Measurements from ENCODE around the gene MINDY1. TPM values are rescaled to one million over a fixed set of nuclear protein-coding genes. Genes with fewer than 3 reads are reported as not detected.

MINDY1 gene
- total and polyA plus RNA-seq, 2 donors (not counting 3 experiments of a cell fraction or from before 2014, with no cell fraction given) = 12.0 to 15.4 TPM

GRCh38 chr1:150999051-150999674 is 7.5 kb downstream of the MINDY1 start:
- Histone ChIP-seq H3K9me1 (replicated peaks; ENCODE audit: control insufficient read depth, extremely low read depth, insufficient read depth, low read length) (no peaks in the 10 kb centered on the region), H2AFZ (ENCODE audit: low read depth, low read length) (peak overlapping the region; percentile 39), H3K79me2 (ENCODE audit: control insufficient read depth, insufficient read depth, low read length) (no peaks in the 10 kb centered on the region), H3K27ac (ENCODE audit: insufficient read depth, low read depth, low read length) (peak overlapping the region; percentile 89), H4K20me1 (replicated peaks; ENCODE audit: control insufficient read depth, extremely low read depth, insufficient read depth, low read length) (no peaks in the 10 kb centered on the region), H3K36me3 (ENCODE audit: control insufficient read depth in 2 of 2, extremely low read depth in 1 of 2, insufficient read depth in 2 of 2, low read length in 2 of 2) (peaks cover 0 to 11% of the 10 kb centered on the region in 2 experiments), H3K27me3 (ENCODE audit: control insufficient read depth in 2 of 2, insufficient read depth in 2 of 2, low read length in 2 of 2) (no peaks in the 10 kb centered on the region), H3K4me2 (ENCODE audit: insufficient read depth, low read length) (peak overlapping the region; percentile 45), H3K4me1 (ENCODE audit: control insufficient read depth, extremely low read depth, insufficient read depth, low read length) (peaks cover 11% of the 10 kb centered on the region), H3K9ac (replicated peaks; ENCODE audit: extremely low read depth, insufficient read depth, low read length) (peak overlapping the region; percentile 63), H3K4me3 (replicated peaks in 1 of 3; ENCODE audit: insufficient read depth in 1 of 3, low read depth in 1 of 3, low read length in 3 of 3) (no peak overlapping the region), H3K9me3 (replicated peaks; ENCODE audit: control insufficient read depth, insufficient read depth, low read length) (no peaks in the 10 kb centered on the region)
- ChIA-PET POLR2A (no interaction called here), CTCF (interaction anchor here (0.8 to 12.3 kb wide), 4 partner anchors 7 to 49 kb away, joined by 3 to 278 read pairs (median 66); partner anchors contain the start of genes ANXA9, C1orf56, CERS2 and MINDY1)
- BruUV-seq (replicated peaks) = no TSS peak
- TF ChIP-seq FOS (IDR thresholded peaks at IDR 0.05; ENCODE audit: borderline replicate concordance, insufficient read depth, low read length) = no peak
- TF ChIP-seq JUN (IDR thresholded peaks at IDR 0.05; ENCODE audit: borderline replicate concordance, insufficient read depth, insufficient read length, low read depth) = peak; percentile 41
- TF ChIP-seq MAX (IDR thresholded peaks at IDR 0.05; ENCODE audit: insufficient read depth, insufficient read length) = peak; percentile 4
- TF ChIP-seq EZH2 (IDR thresholded peaks at IDR 0.05; ENCODE audit: borderline replicate concordance, low read depth, low read length, severe bottlenecking) = no peak
- peak; percentile 55 for TF ChIP-seq POLR2AphosphoS5 (IDR thresholded peaks at IDR 0.05; ENCODE audit: insufficient read depth, low read depth, low read length)
- TF ChIP-seq MYC (IDR thresholded peaks at IDR 0.05; ENCODE audit: low read depth, low read length) = no peak
- FAIRE-seq = peak; percentile 85
- dilution Hi-C loops (cut with MboI; ENCODE audit: extremely low pct_ligation_motif_present, low sequenced_read_pairs) = no loop called here
- peak; percentile 46 for DNase-seq (ENCODE audit: low read depth, low spot score)
- intact Hi-C loops (cut with micrococcal nuclease) = no loop called here

GRCh38 chr1:150997949-150998348 is 8.8 kb downstream of the MINDY1 start:
- FAIRE-seq = no peak

More at GRCh38 chr1:150997949-150998348, 8.8 kb downstream of the MINDY1 start:
- no peak overlapping the region for H2AFZ ChIP-seq (ENCODE audit: low read depth, low read length)
- H3K36me3 ChIP-seq (ENCODE audit: control insufficient read depth in 2 of 2, extremely low read depth in 1 of 2, insufficient read depth in 2 of 2, low read length in 2 of 2) = peaks cover 0 to 11% of the 10 kb centered on the region in 2 experiments
- ChIA-PET CTCF (interaction anchor here (0.8 to 12.3 kb wide), 4 partner anchors 8 to 50 kb away, joined by 3 to 278 read pairs (median 65); partner anchors contain the start of genes ANXA9, C1orf56, CERS2 and MINDY1), POLR2A (interaction anchor here (0.7 to 0.8 kb wide), 2 partner anchors 8 to 17 kb away, joined by 3 read pairs; partner anchors contain the start of gene MINDY1)
- no peak overlapping the region for H3K4me3 ChIP-seq (replicated peaks in 1 of 3; ENCODE audit: insufficient read depth in 1 of 3, low read depth in 1 of 3, low read length in 3 of 3)
- DNase-seq (ENCODE audit: low read depth, low spot score) = no peak
- H3K27ac ChIP-seq (ENCODE audit: insufficient read depth, low read depth, low read length) = no peak overlapping the region
- intact Hi-C loops (cut with micrococcal nuclease) = no loop called here
- H3K79me2 ChIP-seq (ENCODE audit: control insufficient read depth, insufficient read depth, low read length) = no peaks in the 10 kb centered on the region
- no peak overlapping the region for H3K9ac ChIP-seq (replicated peaks; ENCODE audit: extremely low read depth, insufficient read depth, low read length)
- no peaks in the 10 kb centered on the region for H3K27me3 ChIP-seq (ENCODE audit: control insufficient read depth in 2 of 2, insufficient read depth in 2 of 2, low read length in 2 of 2)
- H3K4me2 ChIP-seq (ENCODE audit: insufficient read depth, low read length) = no peak overlapping the region
- H3K4me1 ChIP-seq (ENCODE audit: control insufficient read depth, extremely low read depth, insufficient read depth, low read length) = peaks cover 11% of the 10 kb centered on the region
- H4K20me1 ChIP-seq (replicated peaks; ENCODE audit: control insufficient read depth, extremely low read depth, insufficient read depth, low read length) = no peaks in the 10 kb centered on the region
- no TSS peak for BruUV-seq (replicated peaks)
- dilution Hi-C loops (cut with MboI; ENCODE audit: extremely low pct_ligation_motif_present, low sequenced_read_pairs) = no loop called here
- no peak for TF ChIP-seq MAX (IDR thresholded peaks at IDR 0.05; ENCODE audit: insufficient read depth, insufficient read length)
- no peak for TF ChIP-seq POLR2A (IDR thresholded peaks at IDR 0.05; ENCODE audit: low read depth, low read length)
- TF ChIP-seq EZH2 (IDR thresholded peaks at IDR 0.05; ENCODE audit: borderline replicate concordance, low read depth, low read length, severe bottlenecking) = no peak
- no peak for TF ChIP-seq FOS (IDR thresholded peaks at IDR 0.05; ENCODE audit: borderline replicate concordance, insufficient read depth, low read length)
- no peak for TF ChIP-seq MYC (IDR thresholded peaks at IDR 0.05; ENCODE audit: low read depth, low read length)
- TF ChIP-seq CTCF (IDR thresholded peaks at IDR 0.05; ENCODE audit: extremely low read depth in 1 of 2, insufficient read depth in 1 of 2, low read depth in 1 of 2, low read length in 2 of 2) = no peak
- no peak for TF ChIP-seq POLR2AphosphoS5 (IDR thresholded peaks at IDR 0.05; ENCODE audit: insufficient read depth, low read depth, low read length)
- no peak for TF ChIP-seq JUN (IDR thresholded peaks at IDR 0.05; ENCODE audit: borderline replicate concordance, insufficient read depth, insufficient read length, low read depth)
- no peak for TF ChIP-seq GATA2 (IDR thresholded peaks at IDR 0.05; ENCODE audit: insufficient read depth, insufficient read length, low read depth, low read length)
- no peaks in the 10 kb centered on the region for H3K9me3 ChIP-seq (replicated peaks; ENCODE audit: control insufficient read depth, insufficient read depth, low read length)
- no peaks in the 10 kb centered on the region for H3K9me1 ChIP-seq (replicated peaks; ENCODE audit: control insufficient read depth, extremely low read depth, insufficient read depth, low read length)

Measured in endothelial cell of umbilical vein (primary cell).